Measurements from ENCODE around the gene FAM50A.

- TF ChIP-seq, protein P1, sequence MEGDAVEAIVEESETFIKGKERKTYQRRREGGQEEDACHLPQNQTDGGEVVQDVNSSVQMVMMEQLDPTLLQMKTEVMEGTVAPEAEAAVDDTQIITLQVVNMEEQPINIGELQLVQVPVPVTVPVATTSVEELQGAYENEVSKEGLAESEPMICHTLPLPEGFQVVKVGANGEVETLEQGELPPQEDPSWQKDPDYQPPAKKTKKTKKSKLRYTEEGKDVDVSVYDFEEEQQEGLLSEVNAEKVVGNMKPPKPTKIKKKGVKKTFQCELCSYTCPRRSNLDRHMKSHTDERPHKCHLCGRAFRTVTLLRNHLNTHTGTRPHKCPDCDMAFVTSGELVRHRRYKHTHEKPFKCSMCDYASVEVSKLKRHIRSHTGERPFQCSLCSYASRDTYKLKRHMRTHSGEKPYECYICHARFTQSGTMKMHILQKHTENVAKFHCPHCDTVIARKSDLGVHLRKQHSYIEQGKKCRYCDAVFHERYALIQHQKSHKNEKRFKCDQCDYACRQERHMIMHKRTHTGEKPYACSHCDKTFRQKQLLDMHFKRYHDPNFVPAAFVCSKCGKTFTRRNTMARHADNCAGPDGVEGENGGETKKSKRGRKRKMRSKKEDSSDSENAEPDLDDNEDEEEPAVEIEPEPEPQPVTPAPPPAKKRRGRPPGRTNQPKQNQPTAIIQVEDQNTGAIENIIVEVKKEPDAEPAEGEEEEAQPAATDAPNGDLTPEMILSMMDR (IDR thresholded peaks at IDR 0.05), result no peak
- TF ChIP-seq POLR2A (IDR thresholded peaks at IDR 0.05), result no peak
Measured at GRCh38 chrX:154402622-154403127, 41.3 kb upstream of the FAM50A start.

Data from esophagus squamous epithelium (tissue), 4 donors.